Measurements from ENCODE around the gene OR5C1.

DNA sequence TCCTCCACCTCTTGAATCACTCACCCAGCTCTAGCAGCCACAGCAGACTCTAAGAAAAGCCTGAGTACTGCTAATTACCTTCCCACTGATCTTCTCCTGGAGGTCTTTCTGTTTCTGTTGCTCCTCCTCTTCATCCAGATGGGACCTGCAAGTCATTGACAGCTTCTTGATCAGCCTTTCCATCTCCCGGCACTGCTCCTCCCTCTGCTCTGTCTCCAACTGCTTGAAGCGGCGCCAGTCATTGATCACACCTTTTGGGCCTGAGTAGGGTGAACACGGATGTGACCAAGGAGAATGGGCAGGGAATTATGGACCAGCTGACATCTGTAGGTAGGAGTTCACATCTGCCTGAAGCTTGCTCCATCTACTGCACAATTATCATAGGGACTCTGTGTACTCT is 34.2 kb downstream of the OR5C1 start:
- TF ChIP-seq POLR2A (IDR thresholded peaks at IDR 0.05; ENCODE audit: low read depth, low read length) (no peak), TAF1 (IDR thresholded peaks at IDR 0.05; ENCODE audit: borderline replicate concordance, low read depth, low read length) (no peak), POLR2AphosphoS5 (IDR thresholded peaks at IDR 0.05; ENCODE audit: low read depth, low read length) (no peak)
